Mesothelial cell of epicardium (in vitro differentiated cells): ENCODE measurements around the gene CEP112. TPM values are rescaled to one million over a fixed set of nuclear protein-coding genes. Genes with fewer than 3 reads are reported as not detected.

ENCODE experiments used
- DNase-seq, 2 experiments: peaks; one replicate each; pipeline ENCODE4 v3.0.0; 2021; ENCODE audit warnings: low spot score in 2 of 2; ENCODE audit not compliant: unreplicated experiment in 2 of 2
- H3K27ac Mint-ChIP-seq: 2 replicates; pipeline ENCODE4 v1.8.0; 2021; ENCODE audit warnings: mixed read lengths
- H3K27me3 Mint-ChIP-seq: 2 replicates; pipeline ENCODE4 v1.8.0; 2021; ENCODE audit warnings: low read depth, mixed read lengths
- H3K36me3 Mint-ChIP-seq: 2 replicates; pipeline ENCODE4 v1.8.0; 2021; ENCODE audit warnings: mixed read lengths
- H3K4me1 Mint-ChIP-seq: 2 replicates; pipeline ENCODE4 v1.8.0; 2021; ENCODE audit warnings: mixed read lengths
- H3K4me3 Mint-ChIP-seq: 2 replicates; pipeline ENCODE4 v1.8.0; 2021; ENCODE audit warnings: mild to moderate bottlenecking, moderate library complexity, mixed read lengths
- H3K9me3 Mint-ChIP-seq: 2 replicates; pipeline ENCODE4 v1.8.0; 2021; ENCODE audit warnings: mixed read lengths
- CTCF ChIP-seq: fragments of 200-600 bp; sonication (generic); IDR thresholded peaks from one replicate; pipeline ENCODE4 v1.5.0; 2021; ENCODE audit warnings: antibody characterized with exemption; ENCODE audit not compliant: unreplicated experiment
- total RNA-seq: library from RNA; stranded (reverse); gene quantifications from 3 replicates; pipeline ENCODE4 v1.2.1, GENCODE V29; 2021

Gene CEP112
- total RNA-seq, 1 donor from 2014 or later: 24.0 TPM

GRCh38 chr17:66098040-66098439, 93.9 kb downstream of the CEP112 start:
- Mint-ChIP-seq H3K27ac (no peak overlapping the region), H3K36me3 (peaks cover 35% of the 10 kb centered on the region), H3K4me3 (no peak overlapping the region), H3K27me3 (no peaks in the 10 kb centered on the region), H3K4me1 (no peaks in the 10 kb centered on the region), H3K9me3 (peaks cover 27% of the 10 kb centered on the region)
- no peak for DNase-seq
- no peak for TF ChIP-seq CTCF

- no peaks in the 10 kb centered on the region for H3K4me1 Mint-ChIP-seq
- H3K4me3 Mint-ChIP-seq: no peak overlapping the region
- no peak for TF ChIP-seq CTCF
- DNase-seq: no peak
- no peaks in the 10 kb centered on the region for H3K27me3 Mint-ChIP-seq
- H3K27ac Mint-ChIP-seq: no peak overlapping the region
- H3K9me3 Mint-ChIP-seq: peaks cover 46% of the 10 kb centered on the region
- H3K36me3 Mint-ChIP-seq: peaks cover 57% of the 10 kb centered on the region
Observed at GRCh38 chr17:66094727-66095126, 97.2 kb downstream of the CEP112 start.

- TF ChIP-seq CTCF: no peak
- DNase-seq: no peak
- H3K27me3 Mint-ChIP-seq: no peaks in the 10 kb centered on the region
- peaks cover 47% of the 10 kb centered on the region for H3K9me3 Mint-ChIP-seq
- H3K36me3 Mint-ChIP-seq: peaks cover 59% of the 10 kb centered on the region
- H3K27ac Mint-ChIP-seq: no peak overlapping the region
- H3K4me3 Mint-ChIP-seq: no peak overlapping the region
- H3K4me1 Mint-ChIP-seq: no peaks in the 10 kb centered on the region
Observed at GRCh38 chr17:66091445-66092080, 100.4 kb downstream of the CEP112 start.

GRCh38 chr17:66089764-66090163, 102.2 kb downstream of the CEP112 start:
- H3K27ac Mint-ChIP-seq: no peak overlapping the region
- H3K4me1 Mint-ChIP-seq: no peaks in the 10 kb centered on the region
- peaks cover 42% of the 10 kb centered on the region for H3K9me3 Mint-ChIP-seq
- peaks cover 51% of the 10 kb centered on the region for H3K36me3 Mint-ChIP-seq
- DNase-seq: no peak
- no peak overlapping the region for H3K4me3 Mint-ChIP-seq
- no peaks in the 10 kb centered on the region for H3K27me3 Mint-ChIP-seq
- no peak for TF ChIP-seq CTCF

- H3K27ac Mint-ChIP-seq: no peak overlapping the region
- H3K9me3 Mint-ChIP-seq: peaks cover 39% of the 10 kb centered on the region
- no peak for DNase-seq
- H3K36me3 Mint-ChIP-seq: peaks cover 46% of the 10 kb centered on the region
- no peaks in the 10 kb centered on the region for H3K27me3 Mint-ChIP-seq
- no peaks in the 10 kb centered on the region for H3K4me1 Mint-ChIP-seq
- TF ChIP-seq CTCF: no peak
- no peak overlapping the region for H3K4me3 Mint-ChIP-seq
Observed at GRCh38 chr17:66088173-66088572, 103.8 kb downstream of the CEP112 start.

- TF ChIP-seq CTCF: no peak
- DNase-seq: no peak
- Mint-ChIP-seq H3K27me3 (no peaks in the 10 kb centered on the region), H3K27ac (no peak overlapping the region), H3K4me3 (no peak overlapping the region), H3K4me1 (no peaks in the 10 kb centered on the region), H3K9me3 (peaks cover 36% of the 10 kb centered on the region), H3K36me3 (peaks cover 43% of the 10 kb centered on the region)
Observed at GRCh38 chr17:66087073-66087472, 104.9 kb downstream of the CEP112 start.
